GM12878 (cell line): ENCODE data around the gene RLN2.

Source experiments
- CREB1 ChIP-seq: IDR thresholded peaks from 2 replicates; pipeline ENCODE4 v1.6.1; 2012; ENCODE audit warnings: low read depth, mild to moderate bottlenecking, inconsistent platforms
- CTCF ChIP-seq, 3 experiments: IDR thresholded peaks in 2 of 3; conservative IDR thresholded peaks in 1 of 3; 2 replicates each; pipeline ENCODE4 v1.5.1; 2011; ENCODE audit warnings: low read depth in 3 of 3, low read length in 3 of 3, mild to moderate bottlenecking in 3 of 3, control low read depth in 2 of 3, moderate library complexity in 2 of 3, inconsistent platforms in 1 of 3, mixed read lengths in 1 of 3; ENCODE audit not compliant: control insufficient read depth in 2 of 3, insufficient read depth in 1 of 3; ENCODE audit errors: extremely low read depth in 1 of 3
- NFIC ChIP-seq: IDR thresholded peaks from 2 replicates; pipeline ENCODE4 v1.6.1; 2012; ENCODE audit warnings: low read depth, mild to moderate bottlenecking, inconsistent platforms, low read length, moderate library complexity
- SPI1 ChIP-seq: IDR thresholded peaks from 2 replicates; pipeline ENCODE4 v1.6.1; 2011; ENCODE audit warnings: low read depth, mild to moderate bottlenecking, low read length, moderate library complexity, borderline replicate concordance; ENCODE audit not compliant: insufficient read depth
- ZBED1 ChIP-seq: IDR thresholded peaks from 2 replicates; pipeline ENCODE4 v1.6.1; 2016; ENCODE audit warnings: borderline replicate concordance
- TF ChIP-seq, protein P1 (sequence below): fragments of 450-650 bp; IDR thresholded peaks from 2 replicates; pipeline ENCODE4 v1.6.1; 2017; ENCODE audit warnings: mild to moderate bottlenecking

DNA sequence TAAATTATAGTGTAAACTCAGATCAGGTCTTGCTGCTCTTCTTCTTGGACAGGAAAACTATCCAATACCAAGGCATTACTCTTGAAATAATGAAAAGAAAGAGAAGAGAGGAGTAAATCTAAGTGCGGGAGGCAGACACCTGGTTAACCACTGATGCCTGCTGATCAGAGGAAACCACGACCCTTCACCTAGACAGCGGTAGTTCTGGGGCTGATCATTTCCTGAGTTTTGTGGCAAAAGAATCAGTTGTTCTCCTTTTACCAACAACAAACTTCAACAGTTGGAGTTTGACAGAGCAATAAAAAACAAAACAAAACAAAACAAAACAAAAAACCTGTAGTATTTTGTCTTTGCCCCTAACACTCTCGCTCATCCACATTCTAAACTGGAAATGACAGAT lies 32.2 kb upstream of the RLN2 start:
- TF ChIP-seq, protein P1, sequence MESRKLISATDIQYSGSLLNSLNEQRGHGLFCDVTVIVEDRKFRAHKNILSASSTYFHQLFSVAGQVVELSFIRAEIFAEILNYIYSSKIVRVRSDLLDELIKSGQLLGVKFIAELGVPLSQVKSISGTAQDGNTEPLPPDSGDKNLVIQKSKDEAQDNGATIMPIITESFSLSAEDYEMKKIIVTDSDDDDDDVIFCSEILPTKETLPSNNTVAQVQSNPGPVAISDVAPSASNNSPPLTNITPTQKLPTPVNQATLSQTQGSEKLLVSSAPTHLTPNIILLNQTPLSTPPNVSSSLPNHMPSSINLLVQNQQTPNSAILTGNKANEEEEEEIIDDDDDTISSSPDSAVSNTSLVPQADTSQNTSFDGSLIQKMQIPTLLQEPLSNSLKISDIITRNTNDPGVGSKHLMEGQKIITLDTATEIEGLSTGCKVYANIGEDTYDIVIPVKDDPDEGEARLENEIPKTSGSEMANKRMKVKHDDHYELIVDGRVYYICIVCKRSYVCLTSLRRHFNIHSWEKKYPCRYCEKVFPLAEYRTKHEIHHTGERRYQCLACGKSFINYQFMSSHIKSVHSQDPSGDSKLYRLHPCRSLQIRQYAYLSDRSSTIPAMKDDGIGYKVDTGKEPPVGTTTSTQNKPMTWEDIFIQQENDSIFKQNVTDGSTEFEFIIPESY: no peak
- TF ChIP-seq ZBED1: no peak
- no peak for TF ChIP-seq NFIC
- no peak for TF ChIP-seq CTCF (IDR thresholded peaks at IDR 0.05 in 2 of 3, conservative IDR thresholded peaks at IDR 0.05 in 1 of 3; ENCODE audit: control insufficient read depth in 2 of 3, extremely low read depth in 1 of 3, insufficient read depth in 1 of 3, low read depth in 3 of 3, low read length in 3 of 3)
- TF ChIP-seq CREB1: no peak
- no peak for TF ChIP-seq SPI1
